ENCODE results near the gene HACD3. TPM values are rescaled to one million over a fixed set of nuclear protein-coding genes. Genes with fewer than 3 reads are reported as not detected.

Gene HACD3
- total and polyA plus RNA-seq, 9 of the 15 experiments (the other 6 are each of a cell fraction or from before 2014, with no cell fraction given) = 48.1 to 117 (median 72.8) TPM

GRCh38 chr15:65533057-65533756, 2.9 kb downstream of the HACD3 start (continued):
- no peak for TF ChIP-seq SNAPC5 (CRISPR knock-in tag; IDR thresholded peaks at IDR 0.05)
- no peak for TF ChIP-seq ZNF699 (CRISPR knock-in tag; IDR thresholded peaks at IDR 0.05; ENCODE audit: insufficient replicate concordance)
- no peak for TF ChIP-seq ID3 (CRISPR knock-in tag; IDR thresholded peaks at IDR 0.05)
- peak; percentile 20; the same call in 1 of the 2 replicates for TF ChIP-seq ID3 (tag; IDR thresholded peaks at IDR 0.05)
- no peak for TF ChIP-seq CHCHD3 (CRISPR knock-in tag; IDR thresholded peaks at IDR 0.05)
- no peak for TF ChIP-seq SAFB2 (IDR thresholded peaks at IDR 0.05; ENCODE audit: borderline replicate concordance, low read depth, low read length, severe bottlenecking)
- TF ChIP-seq PRMT5 (CRISPR knock-in tag; IDR thresholded peaks at IDR 0.05) = no peak
- no peak for TF ChIP-seq SNRNP70 (optimal IDR thresholded peaks at IDR 0.05; ENCODE audit: low read depth, low read length)
- TF ChIP-seq NCOR1 (IDR thresholded peaks at IDR 0.05) = peak; percentile 12; the same call in 1 of the 2 replicates
- TF ChIP-seq POLR2B (IDR thresholded peaks at IDR 0.05; ENCODE audit: low read depth, partially characterized antibody) = no peak
- TF ChIP-seq TAL1 (IDR thresholded peaks at IDR 0.05) = peak; percentile 19; the same call in 1 of the 2 replicates
- no peak for TF ChIP-seq PYGO2 (tag; IDR thresholded peaks at IDR 0.05)
- peak; percentile 28; the same call in 1 of the 2 replicates for TF ChIP-seq VEZF1 (CRISPR knock-in tag; IDR thresholded peaks at IDR 0.05)
- peak; percentile 3; the same call in 1 of the 2 replicates for TF ChIP-seq ESRRA (IDR thresholded peaks at IDR 0.05; ENCODE audit: borderline replicate concordance, low read depth)
- no peak for TF ChIP-seq FOXJ3 (CRISPR knock-in tag; IDR thresholded peaks at IDR 0.05)
- TF ChIP-seq BDP1 (IDR thresholded peaks at IDR 0.05; ENCODE audit: insufficient read depth, insufficient read length) = no peak
- TF ChIP-seq KAT7 (CRISPR knock-in tag; IDR thresholded peaks at IDR 0.05; ENCODE audit: borderline replicate concordance) = no peak
- no peak for TF ChIP-seq SREBF2 (CRISPR knock-in tag; IDR thresholded peaks at IDR 0.05)

Data from K562 (cell line).